Naive thymus-derived CD8-positive, alpha-beta T cell (primary cell): ENCODE results near the gene ERC2. TPM values are rescaled to one million over a fixed set of nuclear protein-coding genes. Genes with fewer than 3 reads are reported as not detected.

Source experiments
- ATAC-seq, 2 donors: fragments of 150-1000 bp; cut with Tn5 transposase in 1 of 2; sonication (Bioruptor Pico), chemical (Tn5 transposase) in 1 of 2; 1 replicate in 1 of 2; 2 replicates in 1 of 2; pipeline ENCODE4 v1.10.0; 2021; ENCODE audit warnings: mild to moderate bottlenecking in 2 of 2, moderate library complexity in 2 of 2
- POLR2A ChIA-PET: fragments of 350-600 bp; sonication (Branson Sonifier 250); formaldehyde crosslinking; loops from one replicate; lab custom pipeline; 2021; ENCODE audit warnings: antibody characterized with exemption; lab: Charles Lee
- DNase-seq, 10 donors: peaks; one replicate each; pipeline versions ENCODE4 v3.0.0 to v3.0.0-alpha.2; 2020 to 2022
- H3K27ac Mint-ChIP-seq, 10 donors: one replicate each; pipeline ENCODE4 v1.8.0; 2020 to 2022; ENCODE audit warnings: mild to moderate bottlenecking in 10 of 10, mixed read lengths in 10 of 10, moderate library complexity in 4 of 10, inconsistent platforms in 1 of 10
- H3K27me3 Mint-ChIP-seq, 5 donors: one replicate each; pipeline ENCODE4 v1.8.0; 2021 to 2022; ENCODE audit warnings: mixed read lengths in 5 of 5
- H3K36me3 Mint-ChIP-seq, 3 donors: one replicate each; pipeline ENCODE4 v1.8.0; 2020 to 2022; ENCODE audit warnings: mixed read lengths in 3 of 3, mild to moderate bottlenecking in 2 of 3, inconsistent platforms in 1 of 3
- H3K4me1 Mint-ChIP-seq, 4 donors: one replicate each; pipeline ENCODE4 v1.8.0; 2021 to 2022; ENCODE audit warnings: mixed read lengths in 4 of 4
- H3K4me3 Mint-ChIP-seq, 10 donors: one replicate each; pipeline ENCODE4 v1.8.0; 2020 to 2022; ENCODE audit warnings: mild to moderate bottlenecking in 10 of 10, mixed read lengths in 10 of 10, moderate library complexity in 6 of 10, inconsistent platforms in 1 of 10
- H3K9me3 Mint-ChIP-seq, 9 donors: one replicate each; pipeline ENCODE4 v1.8.0; 2020 to 2022; ENCODE audit warnings: mixed read lengths in 9 of 9, mild to moderate bottlenecking in 3 of 9, inconsistent platforms in 1 of 9, moderate library complexity in 1 of 9
- polyA plus RNA-seq, 3 donors: library from polyadenylated mRNA; unstranded; fragments of 300-500 nt; fragmentation: Illumina TruSeq; gene quantifications; one replicate each; pipeline ENCODE4 v1.2.3, GENCODE V29; 2021
- total RNA-seq, 8 experiments: library from RNA in 2 of 8; stranded (reverse) in 2 of 8; gene quantifications; one replicate each; pipeline ENCODE4 v1.2.3 and lab custom pipeline; 2021 to 2026

ERC2 gene
- total and polyA plus RNA-seq, 5 experiments from 2014 or later = 0.05 to 0.29 TPM; not detected in 3

DNA sequence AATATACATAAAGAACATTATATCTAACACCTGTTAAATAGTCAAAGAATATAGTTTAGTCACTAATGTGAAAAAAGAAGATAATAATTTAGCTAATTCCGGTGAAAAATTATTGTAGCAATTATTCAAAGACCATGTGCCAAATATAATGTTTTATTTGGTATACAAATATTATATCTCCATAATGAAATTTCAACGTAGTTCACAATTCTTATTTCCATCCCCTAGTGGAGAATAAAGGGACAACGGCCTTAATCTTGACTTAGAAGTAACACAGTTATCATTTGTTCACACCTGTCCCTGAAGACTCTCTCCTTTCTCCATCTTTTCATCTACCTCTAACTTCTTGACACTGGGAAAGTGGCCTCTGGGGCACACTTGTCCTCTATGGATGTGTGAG is 213.4 kb downstream of the ERC2 start:
- Mint-ChIP-seq H3K4me3 (no peak overlapping the region), H3K27me3 (peaks cover 0 to 24% (median 9%) of the 10 kb centered on the region in 5 donors), H3K27ac (peak overlapping the region in 1 of 10 donors; percentile 54), H3K4me1 (no peaks in the 10 kb centered on the region), H3K9me3 (no peaks in the 10 kb centered on the region), H3K36me3 (no peaks in the 10 kb centered on the region)
- DNase-seq = no peak
- no peak for ATAC-seq
- POLR2A ChIA-PET = no interaction called here

DNA sequence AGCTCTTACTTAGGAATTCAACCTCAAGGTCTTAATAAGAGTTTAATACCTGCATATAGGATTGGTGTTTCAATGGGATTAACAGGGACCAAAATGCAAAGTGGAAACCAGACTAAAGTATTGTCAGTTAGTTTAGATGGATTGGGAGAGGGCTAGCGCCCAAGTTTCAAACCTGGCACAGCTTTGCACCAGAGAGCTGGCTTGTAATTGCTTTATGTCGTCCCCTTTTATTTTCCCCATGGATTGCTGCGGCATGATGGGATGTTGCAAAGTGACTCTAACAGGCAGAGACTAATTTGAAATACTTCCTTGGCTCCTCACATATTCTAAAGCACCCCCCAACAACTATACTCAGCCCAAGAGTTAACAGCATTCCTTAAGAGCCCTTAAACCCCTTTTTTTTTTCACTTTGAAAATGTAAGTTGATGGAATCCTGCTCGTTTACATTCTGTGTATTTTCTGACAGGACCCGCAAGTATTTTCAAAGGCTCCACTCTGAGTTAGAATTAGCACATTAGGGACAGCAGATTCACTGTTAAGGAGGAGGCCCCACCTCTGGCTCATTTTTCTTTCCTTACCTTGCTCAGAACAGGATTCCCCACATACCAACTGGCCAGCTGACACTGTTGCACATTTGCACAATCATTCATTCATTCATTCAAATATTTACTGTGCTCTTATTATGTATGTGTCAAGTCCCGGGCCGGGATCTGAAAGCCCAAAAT is 214.2 kb downstream of the ERC2 start:
- no peak for ATAC-seq

DNA sequence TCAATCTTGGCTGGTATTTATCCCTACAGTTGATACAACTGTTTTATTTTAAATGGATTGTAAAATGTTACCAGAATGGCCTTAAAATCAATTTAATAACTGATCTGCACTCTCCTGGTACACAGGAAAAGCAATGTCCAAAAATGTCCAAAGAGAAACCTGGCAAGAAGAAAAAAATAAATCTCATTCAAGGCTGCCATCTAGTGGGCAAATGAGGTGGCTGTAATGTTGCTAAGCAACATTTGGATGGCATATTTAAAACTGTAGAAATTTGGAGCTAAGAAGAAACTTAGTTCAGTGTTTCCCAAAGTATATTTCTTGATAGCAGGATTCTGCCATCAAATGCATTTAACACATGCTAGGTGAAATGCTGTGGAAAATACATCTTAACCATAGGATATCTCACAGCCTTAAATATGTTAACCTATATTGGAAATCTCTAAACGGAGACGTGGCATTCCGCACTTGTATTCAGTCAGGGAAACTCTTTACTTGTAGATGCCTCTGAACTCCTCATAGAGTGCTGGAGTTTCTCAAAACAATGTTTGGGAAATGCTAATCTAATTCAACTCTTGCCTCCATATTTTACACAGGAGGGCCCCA is 216.8 kb downstream of the ERC2 start:
- Mint-ChIP-seq H3K4me3 (no peak overlapping the region), H3K27ac (no peak overlapping the region), H3K4me1 (no peaks in the 10 kb centered on the region), H3K9me3 (no peaks in the 10 kb centered on the region), H3K27me3 (peaks cover 0 to 14% (median 2%) of the 10 kb centered on the region in 5 donors), H3K36me3 (no peaks in the 10 kb centered on the region)
- POLR2A ChIA-PET = no interaction called here
- DNase-seq (peak in 4 of 10 donors; percentile 1 to 24 (median 6)), ATAC-seq (no peak)

More for the DNA sequence above, 214.2 kb downstream of the ERC2 start:
- H3K9me3 Mint-ChIP-seq = no peaks in the 10 kb centered on the region
- no peak for DNase-seq
- H3K27me3 Mint-ChIP-seq = peaks cover 0 to 24% (median 9%) of the 10 kb centered on the region in 5 donors
- POLR2A ChIA-PET = no interaction called here
- H3K4me1 Mint-ChIP-seq = no peaks in the 10 kb centered on the region
- no peak overlapping the region for H3K27ac Mint-ChIP-seq
- H3K4me3 Mint-ChIP-seq = no peak overlapping the region
- H3K36me3 Mint-ChIP-seq = no peaks in the 10 kb centered on the region

DNA sequence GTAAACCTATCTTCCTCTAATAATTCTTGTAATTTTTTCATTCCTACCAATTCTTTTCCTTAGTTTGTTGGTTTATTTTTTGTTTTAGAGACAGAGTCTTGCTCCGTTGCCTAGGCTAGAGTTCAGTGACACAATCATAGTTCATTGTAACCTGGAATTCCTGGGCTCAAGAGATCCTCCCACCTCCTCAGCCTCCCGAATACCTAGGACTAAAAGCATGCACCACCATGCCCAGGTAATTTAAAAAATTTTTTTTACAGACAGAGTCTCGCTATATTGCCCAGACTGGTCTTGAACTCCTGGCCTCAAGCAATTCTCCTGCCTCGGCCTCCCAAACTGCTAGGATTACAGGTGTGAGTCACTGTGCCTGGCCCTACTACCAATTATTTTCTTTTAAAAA is 220.2 kb downstream of the ERC2 start:
- Mint-ChIP-seq H3K4me1 (no peaks in the 10 kb centered on the region), H3K36me3 (no peaks in the 10 kb centered on the region), H3K9me3 (no peaks in the 10 kb centered on the region), H3K4me3 (no peak overlapping the region), H3K27ac (no peak overlapping the region), H3K27me3 (peaks cover 0 to 5% (median 2%) of the 10 kb centered on the region in 5 donors)
- ATAC-seq (no peak), DNase-seq (no peak)
- POLR2A ChIA-PET = no interaction called here

DNA sequence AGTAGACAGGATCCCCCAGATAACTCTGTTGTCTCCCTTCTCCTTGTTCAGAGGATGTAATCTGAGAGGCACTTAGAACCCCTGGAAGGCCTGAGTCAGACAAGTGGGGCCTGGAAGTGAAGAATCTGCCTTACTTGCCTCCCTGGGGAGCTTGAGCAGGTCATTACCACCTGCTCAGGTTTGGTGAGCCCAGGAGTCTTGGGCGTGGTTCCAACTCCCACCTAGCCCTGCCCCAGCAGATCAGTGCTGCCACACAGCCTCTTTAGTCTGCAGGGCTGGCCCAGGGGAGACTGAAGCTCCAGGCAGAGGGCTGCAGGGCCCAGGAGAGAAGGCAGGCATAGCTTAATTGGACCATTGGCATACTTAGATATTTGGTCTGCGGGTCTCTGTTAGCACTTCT is 230.0 kb downstream of the ERC2 start:
- POLR2A ChIA-PET = no interaction called here
- no peak for ATAC-seq
- peaks cover 5 to 27% (median 12%) of the 10 kb centered on the region in 5 donors for H3K27me3 Mint-ChIP-seq
- DNase-seq = no peak
- H3K4me3 Mint-ChIP-seq = no peak overlapping the region
- no peaks in the 10 kb centered on the region for H3K36me3 Mint-ChIP-seq
- peaks cover 0 to 1% (median 0%) of the 10 kb centered on the region in 9 donors for H3K9me3 Mint-ChIP-seq
- H3K4me1 Mint-ChIP-seq = no peaks in the 10 kb centered on the region
- H3K27ac Mint-ChIP-seq = no peak overlapping the region

DNA sequence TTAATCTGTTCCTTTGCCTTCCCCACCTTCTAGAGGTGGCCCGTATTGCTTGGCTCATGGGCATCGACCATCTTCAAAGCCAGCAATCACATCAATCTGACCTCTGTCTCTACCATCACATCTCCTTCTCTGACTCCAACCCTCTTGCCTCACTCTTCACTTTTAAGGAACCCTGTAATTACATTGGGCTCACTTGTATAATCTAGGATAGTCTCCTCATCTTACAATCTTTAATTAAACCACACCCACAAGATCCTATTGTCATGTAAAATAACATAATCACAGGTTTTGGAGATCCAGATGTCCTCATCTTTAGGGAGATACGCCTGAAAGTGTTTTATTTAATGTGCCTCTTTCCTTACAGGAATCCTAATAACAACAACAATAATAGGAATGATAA is 234.5 kb downstream of the ERC2 start:
- ATAC-seq = no peak
- POLR2A ChIA-PET = no interaction called here
- H3K4me3 Mint-ChIP-seq = no peak overlapping the region

DNA sequence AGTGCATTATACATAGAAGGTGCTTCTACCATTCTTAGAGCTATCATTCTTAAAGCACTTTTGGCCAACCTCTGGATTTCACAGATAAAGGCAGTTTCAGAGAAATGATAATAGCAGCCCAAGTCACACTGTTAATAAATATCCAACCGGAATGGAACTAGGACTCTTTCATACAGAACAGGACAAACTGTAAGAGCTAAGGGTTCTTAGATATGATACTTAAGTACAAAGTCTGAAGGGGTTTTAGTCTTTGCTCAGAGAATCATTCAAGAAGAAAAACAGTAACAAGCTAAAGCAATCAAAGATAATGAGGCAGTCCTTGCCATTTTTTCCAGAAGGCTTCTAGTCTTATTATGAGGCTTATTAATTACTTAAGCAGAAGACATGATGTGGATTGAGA is 239.0 kb downstream of the ERC2 start:
- Mint-ChIP-seq H3K36me3 (no peaks in the 10 kb centered on the region), H3K4me3 (no peak overlapping the region)
- no peak for ATAC-seq

More for the DNA sequence above, 234.5 kb downstream of the ERC2 start:
- H3K27ac Mint-ChIP-seq = no peak overlapping the region
- H3K4me1 Mint-ChIP-seq = no peaks in the 10 kb centered on the region
- peaks cover 0 to 3% (median 0%) of the 10 kb centered on the region in 9 donors for H3K9me3 Mint-ChIP-seq
- DNase-seq = no peak
- peaks cover 6 to 29% (median 10%) of the 10 kb centered on the region in 5 donors for H3K27me3 Mint-ChIP-seq
- H3K36me3 Mint-ChIP-seq = no peaks in the 10 kb centered on the region

DNA sequence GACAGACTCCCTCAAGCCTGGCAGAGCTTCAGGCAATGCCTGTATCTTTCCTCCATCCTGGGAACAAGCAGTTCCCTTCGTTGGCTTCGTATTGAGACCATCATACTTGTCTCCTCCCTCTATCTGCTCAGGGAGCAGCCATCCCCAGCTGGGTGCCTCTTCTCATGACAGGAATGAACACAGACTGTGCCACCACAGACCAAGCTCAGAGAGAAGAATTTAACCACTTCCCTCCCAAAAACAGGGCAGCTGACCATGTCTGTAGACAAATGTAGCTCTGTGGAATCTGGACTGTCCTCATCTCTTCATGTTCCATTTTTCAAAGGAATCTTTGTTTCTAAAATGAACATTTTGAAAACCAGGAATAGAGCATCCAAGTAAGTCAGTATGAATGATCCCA is 245.4 kb downstream of the ERC2 start:
- Mint-ChIP-seq H3K9me3 (peaks cover 0 to 2% (median 0%) of the 10 kb centered on the region in 9 donors), H3K4me1 (no peaks in the 10 kb centered on the region), H3K27ac (no peak overlapping the region), H3K36me3 (no peaks in the 10 kb centered on the region), H3K4me3 (no peak overlapping the region), H3K27me3 (peaks cover 0 to 8% (median 0%) of the 10 kb centered on the region in 5 donors)
- DNase-seq (no peak), ATAC-seq (no peak)
- POLR2A ChIA-PET = no interaction called here

More for the DNA sequence above, 239.0 kb downstream of the ERC2 start:
- POLR2A ChIA-PET = no interaction called here
- no peaks in the 10 kb centered on the region for H3K4me1 Mint-ChIP-seq
- H3K27me3 Mint-ChIP-seq = peaks cover 5 to 23% (median 10%) of the 10 kb centered on the region in 5 donors
- DNase-seq = no peak
- no peak overlapping the region for H3K27ac Mint-ChIP-seq
- H3K9me3 Mint-ChIP-seq = peaks cover 0 to 3% (median 0%) of the 10 kb centered on the region in 9 donors

DNA sequence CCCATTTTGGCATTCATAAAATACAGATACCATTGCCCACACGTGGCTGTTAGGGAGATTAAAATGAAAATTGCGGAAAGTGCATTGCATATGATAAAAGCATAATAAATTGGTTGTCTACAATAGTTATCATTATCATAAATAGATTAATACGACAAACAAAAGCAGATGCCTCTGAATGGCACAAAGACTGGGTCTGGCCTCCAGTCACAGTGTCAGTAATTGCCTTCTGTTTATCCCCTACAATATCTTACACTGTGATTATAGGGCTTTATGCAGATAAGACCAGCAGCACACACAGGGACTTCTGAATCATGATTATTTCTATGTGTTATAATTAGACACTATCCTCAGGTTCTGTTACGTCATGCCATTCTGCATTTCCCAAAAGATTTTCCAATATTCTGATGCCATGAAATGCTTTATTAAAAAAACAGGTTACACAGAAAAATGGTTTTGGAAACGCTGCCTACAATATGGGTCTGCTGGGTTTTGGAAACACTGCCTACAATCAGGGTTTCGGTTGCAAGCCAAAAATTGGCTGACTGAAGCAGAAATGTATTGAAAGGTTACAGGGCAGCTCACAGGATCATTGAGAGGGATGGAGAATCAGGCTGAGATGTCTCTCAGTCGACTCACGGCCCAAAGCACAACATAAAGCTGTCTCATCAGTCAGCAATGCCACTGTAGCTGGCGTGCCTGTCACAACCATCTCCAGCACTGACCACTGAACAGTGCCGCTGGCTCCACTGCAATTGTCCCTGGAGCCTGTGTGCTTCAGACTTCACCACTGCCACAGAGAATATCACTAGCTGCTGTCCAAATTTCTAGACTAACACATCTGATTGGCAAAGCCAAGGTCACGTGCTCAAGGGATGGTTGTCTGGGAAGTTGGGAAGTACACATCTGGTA is 248.1 kb downstream of the ERC2 start:
- H3K27me3 Mint-ChIP-seq = peaks cover 0 to 16% (median 0%) of the 10 kb centered on the region in 5 donors
- POLR2A ChIA-PET = no interaction called here
- no peak overlapping the region for H3K27ac Mint-ChIP-seq
- ATAC-seq = no peak
- peaks cover 0 to 10% (median 0%) of the 10 kb centered on the region in 9 donors for H3K9me3 Mint-ChIP-seq
- no peak overlapping the region for H3K4me3 Mint-ChIP-seq
- DNase-seq = no peak
- no peaks in the 10 kb centered on the region for H3K4me1 Mint-ChIP-seq
- no peaks in the 10 kb centered on the region for H3K36me3 Mint-ChIP-seq

DNA sequence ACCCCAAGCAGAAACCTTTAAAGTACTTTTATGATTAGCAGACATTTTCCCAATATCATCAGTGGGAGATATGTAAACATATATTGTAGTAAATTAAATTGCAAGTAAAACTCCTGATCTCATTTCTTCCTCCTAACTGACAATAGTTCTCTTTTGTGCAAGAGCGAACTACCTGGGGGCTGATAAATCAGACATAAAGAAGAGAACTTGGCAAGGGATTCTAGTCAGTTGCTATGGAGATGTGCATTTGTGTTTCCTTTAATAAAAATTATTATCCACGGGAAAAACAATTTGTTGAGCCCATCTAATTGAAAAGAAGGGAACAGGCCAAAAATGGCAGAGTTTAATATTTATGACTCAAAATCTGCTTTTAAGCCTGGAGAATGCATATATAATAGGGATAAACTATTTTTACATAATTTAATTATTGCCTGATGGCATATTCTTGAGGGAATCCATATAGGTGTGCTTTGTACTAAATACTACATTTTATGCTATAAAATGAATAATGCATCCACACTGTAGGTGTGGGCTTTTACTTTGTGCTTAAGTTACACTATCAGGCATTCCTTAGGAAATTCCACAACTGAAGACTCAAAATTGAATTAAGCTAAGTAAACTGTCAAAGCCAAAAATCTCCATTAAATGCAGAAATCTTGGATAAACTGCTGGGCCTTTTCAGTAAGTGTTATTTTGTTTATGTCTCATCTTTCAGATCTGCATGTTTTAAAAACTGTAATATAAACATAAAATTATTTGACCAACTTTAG is 258.1 kb downstream of the ERC2 start:
- peaks cover 0 to 9% (median 4%) of the 10 kb centered on the region in 9 donors for H3K9me3 Mint-ChIP-seq
- POLR2A ChIA-PET = no interaction called here
- H3K4me1 Mint-ChIP-seq = no peaks in the 10 kb centered on the region
- H3K27ac Mint-ChIP-seq = no peak overlapping the region
- H3K27me3 Mint-ChIP-seq = peaks cover 0 to 21% (median 12%) of the 10 kb centered on the region in 5 donors
- DNase-seq (no peak), ATAC-seq (no peak)
- H3K4me3 Mint-ChIP-seq = no peak overlapping the region
- H3K36me3 Mint-ChIP-seq = peaks cover 0 to 7% (median 0%) of the 10 kb centered on the region in 3 donors

DNA sequence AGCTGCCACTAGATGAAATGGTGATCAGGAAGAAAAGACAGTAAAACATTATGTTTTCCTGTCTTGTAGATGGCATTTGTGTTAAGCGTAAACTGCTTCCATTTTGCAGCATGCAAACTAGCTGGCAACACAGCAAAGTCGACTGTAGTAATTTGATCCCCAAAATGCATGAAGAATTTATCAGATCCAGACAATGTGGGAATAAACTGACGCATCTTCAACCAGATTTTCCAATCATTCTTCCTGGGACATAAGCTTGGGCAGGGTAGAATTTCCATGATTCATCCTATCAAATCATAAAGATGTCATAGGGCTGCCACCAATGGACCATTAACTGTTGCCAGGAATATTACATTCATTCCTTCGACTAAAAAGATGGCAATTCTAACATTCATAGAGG is 260.3 kb downstream of the ERC2 start:
- Mint-ChIP-seq H3K4me3 (no peak overlapping the region), H3K27me3 (peaks cover 0 to 21% (median 14%) of the 10 kb centered on the region in 5 donors), H3K9me3 (peaks cover 0 to 9% (median 4%) of the 10 kb centered on the region in 9 donors), H3K27ac (no peak overlapping the region), H3K4me1 (no peaks in the 10 kb centered on the region), H3K36me3 (peaks cover 0 to 7% (median 0%) of the 10 kb centered on the region in 3 donors)
- POLR2A ChIA-PET = no interaction called here
- ATAC-seq (no peak), DNase-seq (no peak)

DNA sequence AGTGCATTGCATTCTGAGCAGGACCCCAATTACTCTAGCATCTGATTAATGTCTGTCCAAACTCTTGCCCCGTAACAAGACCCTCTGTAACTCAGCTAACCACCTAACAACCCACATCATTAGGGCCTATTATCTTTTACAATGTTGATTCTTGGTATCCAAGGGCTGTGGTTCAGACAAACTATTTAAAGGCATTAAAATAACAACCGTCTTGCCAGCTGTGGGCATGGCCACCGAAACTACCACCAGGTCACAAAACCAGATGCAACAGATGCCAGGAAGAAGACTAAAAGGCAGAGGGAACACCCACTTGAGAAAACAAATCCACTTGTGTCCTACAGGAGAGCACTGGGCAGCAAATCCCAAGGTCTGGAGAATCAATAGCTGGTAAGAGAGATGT is 262.9 kb downstream of the ERC2 start:
- H3K4me3 Mint-ChIP-seq = no peak overlapping the region
- ATAC-seq (no peak), DNase-seq (no peak)
- H3K27ac Mint-ChIP-seq = no peak overlapping the region
- H3K4me1 Mint-ChIP-seq = no peaks in the 10 kb centered on the region
- POLR2A ChIA-PET = no interaction called here
- no peaks in the 10 kb centered on the region for H3K9me3 Mint-ChIP-seq
- no peaks in the 10 kb centered on the region for H3K36me3 Mint-ChIP-seq
- peaks cover 0 to 25% (median 16%) of the 10 kb centered on the region in 5 donors for H3K27me3 Mint-ChIP-seq
